Hepatocyte (in vitro differentiated cells): ENCODE results near the gene SORBS2.

Experiments used
- EZH2 ChIP-seq: fragments of 200-600 bp; sonication (generic); IDR thresholded peaks from 2 replicates; pipeline ENCODE4 v1.6.1; 2016; ENCODE audit warnings: antibody characterized with exemption, mild to moderate bottlenecking, borderline replicate concordance
- EZH2phosphoT487 ChIP-seq: fragments of 200-600 bp; sonication (generic); IDR thresholded peaks from one replicate; pipeline ENCODE4 v1.6.1; 2018; ENCODE audit warnings: antibody characterized with exemption, mild to moderate bottlenecking, low read depth, moderate library complexity; ENCODE audit not compliant: unreplicated experiment, severe bottlenecking
- TF ChIP-seq, protein P1 (sequence below): fragments of 200-600 bp; sonication (generic); IDR thresholded peaks from 2 replicates; pipeline ENCODE4 v1.5.1; 2016; ENCODE audit warnings: antibody characterized with exemption, mild to moderate bottlenecking; ENCODE audit not compliant: poor library complexity

GRCh38 chr4:185697488-185697887 lies 114.5 kb downstream of the SORBS2 start:
- TF ChIP-seq EZH2 (no peak), EZH2phosphoT487 (no peak)
- TF ChIP-seq, protein P1, sequence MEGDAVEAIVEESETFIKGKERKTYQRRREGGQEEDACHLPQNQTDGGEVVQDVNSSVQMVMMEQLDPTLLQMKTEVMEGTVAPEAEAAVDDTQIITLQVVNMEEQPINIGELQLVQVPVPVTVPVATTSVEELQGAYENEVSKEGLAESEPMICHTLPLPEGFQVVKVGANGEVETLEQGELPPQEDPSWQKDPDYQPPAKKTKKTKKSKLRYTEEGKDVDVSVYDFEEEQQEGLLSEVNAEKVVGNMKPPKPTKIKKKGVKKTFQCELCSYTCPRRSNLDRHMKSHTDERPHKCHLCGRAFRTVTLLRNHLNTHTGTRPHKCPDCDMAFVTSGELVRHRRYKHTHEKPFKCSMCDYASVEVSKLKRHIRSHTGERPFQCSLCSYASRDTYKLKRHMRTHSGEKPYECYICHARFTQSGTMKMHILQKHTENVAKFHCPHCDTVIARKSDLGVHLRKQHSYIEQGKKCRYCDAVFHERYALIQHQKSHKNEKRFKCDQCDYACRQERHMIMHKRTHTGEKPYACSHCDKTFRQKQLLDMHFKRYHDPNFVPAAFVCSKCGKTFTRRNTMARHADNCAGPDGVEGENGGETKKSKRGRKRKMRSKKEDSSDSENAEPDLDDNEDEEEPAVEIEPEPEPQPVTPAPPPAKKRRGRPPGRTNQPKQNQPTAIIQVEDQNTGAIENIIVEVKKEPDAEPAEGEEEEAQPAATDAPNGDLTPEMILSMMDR, result no peak
